T-cell (primary cell): Measurements from ENCODE around the gene NLRP9. TPM values are rescaled to one million over a fixed set of nuclear protein-coding genes. Genes with fewer than 3 reads are reported as not detected.

ENCODE experiments used
- ATAC-seq, 4 experiments: fragments of 200-7000 bp in 3 of 4; fragments of 150-1000 bp in 1 of 4; cut with Tn5 transposase; replicated peaks in 1 of 4; 1 replicate in 3 of 4; 2 replicates in 1 of 4; pipeline ENCODE4 v1.10.0; 2021; ENCODE audit warnings: moderate library complexity in 3 of 4, mild to moderate bottlenecking in 2 of 4, moderate number of reproducible peaks in 1 of 4
- CTCF ChIA-PET, 2 donors: fragments of 300-600 bp; sonication (Branson Sonifier 250); formaldehyde crosslinking; loops; one replicate each; lab custom pipeline; 2022; ENCODE audit warnings: antibody characterized with exemption in 2 of 2; lab: Charles Lee
- POLR2A ChIA-PET, 2 donors: fragments of 300-600 bp; sonication (Branson Sonifier 250); formaldehyde crosslinking; loops; one replicate each; lab custom pipeline; 2022; ENCODE audit warnings: antibody characterized with exemption in 2 of 2; lab: Charles Lee
- DNase-seq, 35 experiments: peaks; one replicate each; pipeline versions ENCODE4 v3.0.0 to v3.0.0-alpha.2; 2013 to 2023
- H3K27ac ChIP-seq: one replicate; pipeline ENCODE4 v1.5.1; 2013; ENCODE audit warnings: low read length
- H3K27me3 ChIP-seq, 2 experiments: replicated peaks in 1 of 2; 1 replicate in 1 of 2; 2 replicates in 1 of 2; pipeline versions ENCODE4 v1.6.1 to v1.7.0; 2013; ENCODE audit warnings: low read length in 1 of 2, mixed read lengths in 1 of 2; ENCODE audit not compliant: control insufficient read depth in 2 of 2, insufficient read depth in 2 of 2; ENCODE audit errors: extremely low read depth in 1 of 2
- H3K36me3 ChIP-seq, 2 donors: 1 replicate in 1 of 2; 2 replicates in 1 of 2; pipeline versions ENCODE4 v1.6.1 to v1.7.0; 2013; ENCODE audit warnings: low read length in 1 of 2; ENCODE audit not compliant: control insufficient read depth in 2 of 2, insufficient read depth in 1 of 2; ENCODE audit errors: extremely low read depth in 1 of 2
- H3K4me1 ChIP-seq, 2 experiments: 1 replicate in 1 of 2; 2 replicates in 1 of 2; pipeline versions ENCODE4 v1.6.1 to v1.7.0; 2013; ENCODE audit warnings: low read length in 2 of 2, mixed read lengths in 1 of 2; ENCODE audit not compliant: insufficient read depth in 2 of 2, control insufficient read depth in 1 of 2; ENCODE audit errors: extremely low read depth in 1 of 2
- H3K4me3 ChIP-seq, 2 donors: 1 replicate in 1 of 2; 2 replicates in 1 of 2; pipeline versions ENCODE4 v1.5.1 to v1.7.0; 2013; ENCODE audit warnings: mild to moderate bottlenecking in 2 of 2, low read length in 1 of 2, moderate library complexity in 1 of 2; ENCODE audit not compliant: control insufficient read depth in 1 of 2; ENCODE audit errors: extremely low read depth in 1 of 2
- H3K9me3 ChIP-seq: 2 replicates; pipeline ENCODE4 v1.7.0; 2013
- H3K27ac Mint-ChIP-seq, 2 donors: one replicate each; pipeline ENCODE4 v1.8.0; 2020 to 2021; ENCODE audit warnings: mild to moderate bottlenecking in 2 of 2, mixed read lengths in 2 of 2
- H3K27me3 Mint-ChIP-seq, 2 donors: one replicate each; pipeline ENCODE4 v1.8.0; 2021 to 2022; ENCODE audit warnings: mixed read lengths in 2 of 2
- H3K36me3 Mint-ChIP-seq: one replicate; pipeline ENCODE4 v1.8.0; 2021; ENCODE audit warnings: mixed read lengths
- H3K4me1 Mint-ChIP-seq, 3 donors: one replicate each; pipeline ENCODE4 v1.8.0; 2020 to 2022; ENCODE audit warnings: mixed read lengths in 3 of 3, mild to moderate bottlenecking in 1 of 3
- H3K4me3 Mint-ChIP-seq, 3 donors: one replicate each; pipeline ENCODE4 v1.8.0; 2020 to 2022; ENCODE audit warnings: mild to moderate bottlenecking in 3 of 3, mixed read lengths in 3 of 3, moderate library complexity in 3 of 3
- H3K9me3 Mint-ChIP-seq, 3 donors: one replicate each; pipeline ENCODE4 v1.8.0; 2020 to 2022; ENCODE audit warnings: mixed read lengths in 3 of 3
- WGBS: methylation state at CpG from one replicate; pipeline ENCODE4 v1.1.5; 2013; ENCODE audit warnings: missing lambda C conversion rate; ENCODE audit not compliant: insufficient coverage; 5-methylcytosine and 5-hydroxymethylcytosine counted together
- total RNA-seq, 35 experiments: library from RNA in 6 of 35; stranded (reverse) in 6 of 35; fragments of 120-200 nt in 1 of 35; gene quantifications; one replicate each; pipeline versions ENCODE4 v1.2.1 to v1.2.4 and lab custom pipeline; 2013 to 2026

Gene NLRP9
- total RNA-seq, 5 donors from 2014 or later (not counting 1 experiment from before 2014, with no cell fraction given), result not detected

GRCh38 chr19:55680339-55681130 lies 57.7 kb downstream of the NLRP9 start:
- DNase-seq (no peak), ATAC-seq (no peak)
- POLR2A ChIA-PET, result no interaction called here
- Mint-ChIP-seq H3K27me3 (no peaks in the 10 kb centered on the region), H3K27ac (no peak overlapping the region), H3K4me1 (peaks cover 40 to 63% (median 60%) of the 10 kb centered on the region in 3 donors), H3K9me3 (no peaks in the 10 kb centered on the region), H3K36me3 (peaks cover 36% of the 10 kb centered on the region), H3K4me3 (no peak overlapping the region)
- H3K27me3 ChIP-seq, result no peaks in the 10 kb centered on the region
- no peak overlapping the region for H3K4me3 ChIP-seq
- no peak overlapping the region for H3K27ac ChIP-seq
- CTCF ChIA-PET, result no interaction called here
- peaks cover 26 to 69% of the 10 kb centered on the region in 2 donors for H3K36me3 ChIP-seq
- WGBS, result 99% methylated on average over 15 of the region's 20 CpGs
- H3K4me1 ChIP-seq, result peaks cover 10 to 59% of the 10 kb centered on the region in 2 experiments
- no peaks in the 10 kb centered on the region for H3K9me3 ChIP-seq

- Histone ChIP-seq H3K27me3 (no peaks in the 10 kb centered on the region), H3K9me3 (no peaks in the 10 kb centered on the region), H3K4me3 (no peak overlapping the region), H3K36me3 (peaks cover 21 to 60% of the 10 kb centered on the region in 2 donors), H3K27ac (no peak overlapping the region), H3K4me1 (peaks cover 10 to 61% of the 10 kb centered on the region in 2 experiments)
- Mint-ChIP-seq H3K4me3 (peak overlapping the region in 1 of 3 donors; percentile 7), H3K27me3 (no peaks in the 10 kb centered on the region), H3K36me3 (peaks cover 31% of the 10 kb centered on the region), H3K9me3 (no peaks in the 10 kb centered on the region), H3K27ac (no peak overlapping the region), H3K4me1 (peaks cover 44 to 65% (median 61%) of the 10 kb centered on the region in 3 donors)
- ChIA-PET CTCF (no interaction called here), POLR2A (no interaction called here)
- WGBS, result 88% methylated on average over 14 of the region's 24 CpGs
- DNase-seq (no peak), ATAC-seq (no peak)
These were observed 58.6 kb downstream of the NLRP9 start for GRCh38 chr19:55679343-55680257.

- WGBS, result 89% methylated on average over 21 of the region's 21 CpGs
- H3K4me1 Mint-ChIP-seq, result peaks cover 50 to 69% (median 62%) of the 10 kb centered on the region in 3 donors
- H3K27me3 Mint-ChIP-seq, result no peaks in the 10 kb centered on the region
- no peaks in the 10 kb centered on the region for H3K9me3 Mint-ChIP-seq
- no peak overlapping the region for H3K27ac ChIP-seq
- no peak overlapping the region for H3K4me3 ChIP-seq
- peak overlapping the region in 2 of 3 donors; percentile 64 to 95 for H3K4me3 Mint-ChIP-seq
- POLR2A ChIA-PET, result no interaction called here
- no peaks in the 10 kb centered on the region for H3K27me3 ChIP-seq
- ATAC-seq (no peak), DNase-seq (peak in 4 of 35 experiments; percentile 8 to 47 (median 20))
- H3K4me1 ChIP-seq, result peaks cover 10 to 69% of the 10 kb centered on the region in 2 experiments
- peaks cover 28% of the 10 kb centered on the region for H3K36me3 Mint-ChIP-seq
- peak overlapping the region; percentile 28 to 55 for H3K27ac Mint-ChIP-seq
- peaks cover 21 to 49% of the 10 kb centered on the region in 2 donors for H3K36me3 ChIP-seq
- no peaks in the 10 kb centered on the region for H3K9me3 ChIP-seq
- CTCF ChIA-PET, result no interaction called here
These were observed 60.0 kb downstream of the NLRP9 start for GRCh38 chr19:55678121-55678671.

- peaks cover 21 to 48% of the 10 kb centered on the region in 2 donors for H3K36me3 ChIP-seq
- CTCF ChIA-PET, result no interaction called here
- peak overlapping the region; percentile 23 for H3K27ac ChIP-seq
These were observed 60.6 kb downstream of the NLRP9 start for GRCh38 chr19:55677572-55678028.

GRCh38 chr19:55676889-55677505 lies 61.2 kb downstream of the NLRP9 start:
- H3K4me3 Mint-ChIP-seq, result peak overlapping the region; percentile 95 to 98 (median 96)
- H3K27me3 Mint-ChIP-seq, result no peaks in the 10 kb centered on the region

More at GRCh38 chr19:55677572-55678028, 60.6 kb downstream of the NLRP9 start:
- DNase-seq, result no peak
- no peak for ATAC-seq
- POLR2A ChIA-PET, result no interaction called here
- Mint-ChIP-seq H3K27me3 (no peaks in the 10 kb centered on the region), H3K27ac (peak overlapping the region; percentile 28 to 55), H3K9me3 (no peaks in the 10 kb centered on the region), H3K4me3 (peak overlapping the region; percentile 31 to 95 (median 64)), H3K4me1 (peaks cover 52 to 70% (median 63%) of the 10 kb centered on the region in 3 donors), H3K36me3 (peaks cover 28% of the 10 kb centered on the region)
- peaks cover 10 to 69% of the 10 kb centered on the region in 2 experiments for H3K4me1 ChIP-seq
- no peaks in the 10 kb centered on the region for H3K27me3 ChIP-seq
- no peak overlapping the region for H3K4me3 ChIP-seq
- WGBS, result 90% methylated on average over 6 of the region's 6 CpGs
- no peaks in the 10 kb centered on the region for H3K9me3 ChIP-seq

More at GRCh38 chr19:55676889-55677505, 61.2 kb downstream of the NLRP9 start:
- no peaks in the 10 kb centered on the region for H3K27me3 ChIP-seq
- DNase-seq, result no peak
- H3K9me3 ChIP-seq, result no peaks in the 10 kb centered on the region
- H3K27ac ChIP-seq, result no peak overlapping the region
- no peak overlapping the region for H3K4me3 ChIP-seq
- Mint-ChIP-seq H3K36me3 (peaks cover 31% of the 10 kb centered on the region), H3K27ac (peak overlapping the region; percentile 16 to 61), H3K9me3 (no peaks in the 10 kb centered on the region), H3K4me1 (peaks cover 56 to 71% (median 64%) of the 10 kb centered on the region in 3 donors)
- H3K4me1 ChIP-seq, result peaks cover 10 to 69% of the 10 kb centered on the region in 2 experiments
- ChIA-PET POLR2A (no interaction called here), CTCF (no interaction called here)
- 44% methylated on average over 1 of the region's 7 CpGs for WGBS
- H3K36me3 ChIP-seq, result peaks cover 19 to 43% of the 10 kb centered on the region in 2 donors
- no peak for ATAC-seq
